Endometrial microvascular endothelial cells (primary cell): ENCODE results near the gene MARCKS. TPM values are rescaled to one million over a fixed set of nuclear protein-coding genes. Genes with fewer than 3 reads are reported as not detected.

Experiments
- in situ Hi-C: cut with HindIII; loops from 2 replicates; pipeline ENCODE4 v1.10.0; 2017; ENCODE audit warnings: low sequenced_read_pairs, low pct_unique_long_range_greater_than_20kb; ENCODE audit errors: inconsistent ontology term
- total RNA-seq: library from RNA; depleted of rRNA; stranded (reverse); fragments of >200 nt; gene quantifications from one replicate; pipeline ENCODE4 v1.2.3, GENCODE V29; 2015; ENCODE audit errors: inconsistent ontology term

Gene MARCKS
- total RNA-seq, 1 donor from 2014 or later = 117 TPM

- in situ Hi-C loops = no loop called here
Measured at GRCh38 chr6:113847447-113847846, 9.7 kb upstream of the MARCKS start.

DNA sequence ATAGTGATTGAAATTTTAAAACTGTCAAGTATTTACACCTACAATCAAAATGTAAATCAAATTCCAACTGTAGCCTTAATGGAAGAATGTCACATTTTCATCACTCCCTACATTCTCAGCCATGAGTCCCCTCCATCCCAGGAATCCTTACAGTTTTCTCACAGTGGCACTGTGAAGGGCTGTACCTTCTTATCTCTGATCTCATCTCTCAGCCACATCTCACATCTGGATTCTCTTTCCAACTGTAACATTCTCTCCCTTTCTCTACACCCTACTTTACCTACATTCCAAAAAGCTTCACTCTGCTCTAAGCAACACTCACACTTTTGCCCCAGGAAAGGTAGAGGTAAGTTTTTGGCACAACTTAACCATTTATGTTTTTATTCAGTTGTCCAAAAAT lies 8.9 kb upstream of the MARCKS start:
- in situ Hi-C loops = no loop called here

DNA sequence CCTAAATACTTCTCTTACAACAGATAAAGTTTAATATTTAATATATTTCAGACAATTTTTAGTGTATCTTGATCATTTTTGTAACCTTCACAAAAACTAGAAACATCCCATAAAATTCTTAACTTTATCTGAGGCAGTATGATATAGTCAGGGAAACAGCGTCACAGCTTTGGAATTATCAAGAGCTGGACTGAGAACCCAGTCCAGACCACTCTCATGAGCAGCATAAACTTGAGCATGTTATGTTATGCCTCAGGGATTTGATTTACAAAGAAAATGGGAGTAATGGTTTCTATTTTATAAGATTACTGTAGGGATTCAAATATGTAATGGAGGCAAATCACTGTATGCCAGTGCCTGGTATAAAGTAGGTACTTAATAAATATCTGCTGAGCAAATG lies 8.3 kb upstream of the MARCKS start:
- in situ Hi-C loops = no loop called here

GRCh38 chr6:113853252-113853651 lies 3.9 kb upstream of the MARCKS start:
- in situ Hi-C loops = no loop called here

DNA sequence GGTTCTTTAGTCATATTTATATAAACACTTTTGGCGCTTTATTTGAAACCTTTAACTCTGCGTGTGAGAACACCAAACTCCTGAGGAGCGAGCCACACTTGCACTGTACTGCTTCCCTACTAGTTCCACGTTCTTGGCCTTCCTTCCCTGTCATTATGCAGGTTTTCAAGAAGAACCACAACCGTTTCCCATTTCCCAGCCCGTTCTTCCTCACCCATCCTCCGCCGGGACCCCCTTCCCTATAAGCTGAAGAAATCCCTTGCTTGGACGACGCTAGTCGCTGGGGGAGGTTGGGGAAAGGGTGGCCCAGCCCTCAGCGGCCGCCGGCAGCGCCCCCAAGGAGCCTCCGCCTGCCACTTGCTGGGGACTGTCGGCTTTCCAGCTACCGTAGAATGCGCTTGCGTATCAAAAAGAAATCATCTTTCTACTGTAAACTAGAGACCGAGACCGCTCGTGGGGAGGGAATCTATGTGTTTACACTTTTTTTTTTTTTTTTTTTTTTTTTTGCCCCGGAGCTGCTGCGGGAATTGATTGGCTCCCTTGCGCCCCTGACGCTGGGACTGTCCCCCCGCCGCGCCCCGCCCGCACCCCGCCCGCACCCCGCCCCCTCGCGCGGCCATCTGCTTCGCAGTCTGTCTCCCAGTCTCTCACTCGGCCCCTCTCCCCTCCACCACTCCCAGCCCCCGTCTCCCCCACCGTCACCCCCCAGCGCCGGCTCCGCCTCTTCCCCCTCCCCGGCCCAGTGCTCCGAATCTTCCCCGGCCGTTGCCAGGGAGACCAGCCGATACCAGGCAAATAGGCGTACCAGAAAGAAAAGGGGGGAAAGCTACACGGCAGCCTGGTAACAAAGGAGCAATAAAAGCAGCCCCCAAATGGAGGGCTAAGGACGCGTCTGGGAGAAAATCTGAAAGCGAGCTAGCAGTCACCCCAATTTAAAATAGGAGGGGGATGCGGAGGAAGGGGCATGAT lies 2.3 kb upstream of the MARCKS start:
- in situ Hi-C loops = no loop called here

DNA sequence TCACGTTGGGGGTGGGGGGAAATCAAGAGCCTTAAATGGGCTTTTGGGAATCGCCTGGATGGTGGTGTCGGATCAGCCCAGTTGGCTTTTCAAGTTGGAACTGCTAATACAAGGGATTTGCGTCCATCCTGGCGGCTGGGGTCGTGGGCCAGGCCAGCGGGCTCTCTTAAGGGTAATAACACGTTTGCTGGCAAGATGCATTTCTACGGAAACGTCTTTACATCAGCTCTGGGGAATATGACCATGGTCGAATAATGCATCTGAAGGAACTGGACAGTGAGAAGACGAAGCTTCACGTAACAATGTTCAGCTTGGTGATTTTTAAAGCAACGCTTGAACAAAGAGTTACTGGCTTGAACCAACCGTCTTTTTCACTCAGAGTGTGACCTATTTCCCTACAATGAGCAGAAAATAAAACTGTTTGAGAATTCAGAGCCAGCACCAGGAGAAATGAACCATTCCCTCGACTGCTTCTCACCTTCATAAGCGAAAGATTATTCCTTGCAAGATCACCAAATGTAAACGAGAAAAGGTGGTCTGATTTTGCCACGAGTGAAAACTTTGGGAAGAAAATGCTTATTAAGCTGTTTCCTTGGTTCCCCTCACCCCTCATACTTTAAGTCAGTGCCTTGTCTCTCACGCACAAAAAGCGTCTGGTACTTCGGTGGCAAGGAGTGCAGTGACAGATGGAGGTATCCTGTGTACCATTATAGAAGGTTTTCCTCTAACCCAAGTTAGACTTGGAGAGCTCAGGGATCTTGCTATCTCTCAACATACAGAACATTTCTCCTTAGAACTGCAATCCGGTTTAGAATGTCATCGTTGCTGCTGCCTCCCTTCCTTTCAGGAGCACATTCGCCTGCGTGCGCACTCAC lies 1.4 kb upstream of the MARCKS start:
- in situ Hi-C loops = no loop called here

DNA sequence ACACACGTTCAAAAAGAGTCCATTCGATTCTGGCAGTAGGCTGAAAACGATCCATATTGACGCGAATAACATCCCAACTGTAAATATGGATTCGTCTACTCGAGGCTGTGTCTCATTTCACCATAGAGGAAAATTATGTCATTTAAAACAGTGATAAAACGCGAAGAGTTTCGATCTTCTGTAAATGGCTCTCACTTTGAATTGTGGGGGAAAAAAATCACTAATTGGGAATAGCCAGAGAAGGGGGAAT lies 845 bp upstream of the MARCKS start:
- in situ Hi-C loops = no loop called here

DNA sequence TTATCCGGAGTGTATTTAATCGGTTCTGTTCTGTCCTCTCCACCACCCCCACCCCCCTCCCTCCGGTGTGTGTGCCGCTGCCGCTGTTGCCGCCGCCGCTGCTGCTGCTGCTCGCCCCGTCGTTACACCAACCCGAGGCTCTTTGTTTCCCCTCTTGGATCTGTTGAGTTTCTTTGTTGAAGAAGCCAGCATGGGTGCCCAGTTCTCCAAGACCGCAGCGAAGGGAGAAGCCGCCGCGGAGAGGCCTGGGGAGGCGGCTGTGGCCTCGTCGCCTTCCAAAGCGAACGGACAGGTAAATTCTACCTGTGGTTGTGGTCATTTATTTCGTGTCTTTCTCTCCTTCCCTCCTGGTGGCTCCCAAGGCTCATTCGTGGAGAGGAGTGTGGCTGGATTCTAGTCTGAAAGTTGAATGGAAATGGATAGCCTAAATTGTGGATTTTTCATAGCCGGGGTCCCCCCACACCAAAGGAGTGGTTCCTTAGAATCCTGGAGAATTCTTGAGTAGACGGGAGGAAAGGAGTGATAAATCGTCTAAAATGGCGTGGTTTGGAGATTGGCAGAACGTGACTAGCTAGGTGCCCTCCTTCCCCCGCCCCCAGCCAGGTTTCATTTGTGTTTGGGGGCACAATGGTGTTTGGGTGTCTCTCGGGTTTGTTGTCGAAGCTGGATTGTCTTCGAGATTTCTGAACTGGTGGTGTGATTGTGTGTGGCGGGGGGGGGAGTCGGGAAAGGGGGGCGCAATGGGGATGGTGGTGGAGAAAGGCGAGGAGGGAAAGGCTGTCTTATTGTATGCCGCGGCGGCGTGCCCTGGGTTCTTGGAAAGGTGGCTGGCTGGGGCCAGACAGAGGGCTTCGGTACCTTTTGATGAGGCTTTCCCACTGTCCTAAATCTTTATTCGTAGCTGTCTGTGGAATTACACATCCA lies 673 bp downstream of the MARCKS start:
- in situ Hi-C loops = no loop called here

DNA sequence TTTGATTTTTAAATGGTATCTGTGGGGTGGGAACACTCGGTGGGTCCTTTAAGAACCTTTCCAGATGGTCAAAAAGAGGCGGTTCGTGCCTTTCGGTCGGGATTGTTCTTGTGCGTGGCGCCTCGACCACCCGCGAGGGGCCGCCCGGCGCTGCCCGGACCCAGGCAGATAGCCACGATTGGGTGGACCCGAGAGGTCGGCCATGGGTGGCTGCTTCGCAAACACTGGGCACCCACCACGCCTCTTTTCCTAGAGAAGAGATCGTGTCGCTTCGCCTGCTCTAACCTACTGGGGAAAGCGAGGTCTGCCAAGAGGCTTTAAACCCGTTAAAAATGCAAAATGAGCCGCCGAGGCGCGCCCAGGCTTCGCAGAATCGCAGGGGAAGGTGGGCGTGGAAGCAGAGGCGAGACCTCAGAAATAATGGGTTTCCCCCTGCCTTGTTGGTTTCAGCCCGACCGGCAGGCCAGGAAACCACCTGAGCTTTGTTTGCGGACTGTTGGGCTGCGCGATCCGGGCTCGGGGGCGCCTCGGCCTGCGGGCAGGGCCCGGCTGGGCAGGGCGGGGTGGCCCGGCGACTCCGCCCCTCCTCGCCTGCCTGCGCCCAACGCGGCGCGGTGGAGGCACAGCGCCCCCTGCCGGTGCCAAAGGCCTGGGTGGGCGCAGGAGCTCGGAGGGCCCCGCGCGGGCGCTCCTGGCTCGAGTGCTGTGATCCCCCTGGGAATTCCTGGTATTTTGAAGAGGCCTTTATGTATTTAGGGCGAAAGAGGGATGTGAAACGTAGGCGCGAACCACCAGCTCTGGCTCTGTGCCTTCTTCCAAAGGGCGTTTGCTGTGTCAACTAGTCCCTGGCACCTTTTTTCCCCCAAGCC lies 1.6 kb downstream of the MARCKS start:
- in situ Hi-C loops = no loop called here

- in situ Hi-C loops = no loop called here
Measured at GRCh38 chr6:113859349-113860180, 2.4 kb downstream of the MARCKS start.

DNA sequence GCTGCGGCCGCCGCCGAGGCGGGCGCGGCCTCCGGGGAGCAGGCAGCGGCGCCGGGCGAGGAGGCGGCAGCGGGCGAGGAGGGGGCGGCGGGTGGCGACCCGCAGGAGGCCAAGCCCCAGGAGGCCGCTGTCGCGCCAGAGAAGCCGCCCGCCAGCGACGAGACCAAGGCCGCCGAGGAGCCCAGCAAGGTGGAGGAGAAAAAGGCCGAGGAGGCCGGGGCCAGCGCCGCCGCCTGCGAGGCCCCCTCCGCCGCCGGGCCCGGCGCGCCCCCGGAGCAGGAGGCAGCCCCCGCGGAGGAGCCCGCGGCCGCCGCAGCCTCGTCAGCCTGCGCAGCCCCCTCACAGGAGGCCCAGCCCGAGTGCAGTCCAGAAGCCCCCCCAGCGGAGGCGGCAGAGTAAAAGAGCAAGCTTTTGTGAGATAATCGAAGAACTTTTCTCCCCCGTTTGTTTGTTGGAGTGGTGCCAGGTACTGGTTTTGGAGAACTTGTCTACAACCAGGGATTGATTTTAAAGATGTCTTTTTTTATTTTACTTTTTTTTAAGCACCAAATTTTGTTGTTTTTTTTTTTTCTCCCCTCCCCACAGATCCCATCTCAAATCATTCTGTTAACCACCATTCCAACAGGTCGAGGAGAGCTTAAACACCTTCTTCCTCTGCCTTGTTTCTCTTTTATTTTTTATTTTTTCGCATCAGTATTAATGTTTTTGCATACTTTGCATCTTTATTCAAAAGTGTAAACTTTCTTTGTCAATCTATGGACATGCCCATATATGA lies 3.2 kb downstream of the MARCKS start:
- in situ Hi-C loops = no loop called here

DNA sequence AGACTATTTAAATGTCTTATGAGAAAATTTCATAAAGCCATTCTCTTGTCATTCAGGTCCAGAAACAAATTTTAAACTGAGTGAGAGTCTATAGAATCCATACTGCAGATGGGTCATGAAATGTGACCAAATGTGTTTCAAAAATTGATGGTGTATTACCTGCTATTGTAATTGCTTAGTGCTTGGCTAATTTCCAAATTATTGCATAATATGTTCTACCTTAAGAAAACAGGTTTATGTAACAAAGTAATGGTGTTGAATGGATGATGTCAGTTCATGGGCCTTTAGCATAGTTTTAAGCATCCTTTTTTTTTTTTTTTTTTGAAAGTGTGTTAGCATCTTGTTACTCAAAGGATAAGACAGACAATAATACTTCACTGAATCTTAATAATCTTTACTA lies 5.0 kb downstream of the MARCKS start:
- in situ Hi-C loops = no loop called here

- in situ Hi-C loops = no loop called here
Measured at GRCh38 chr6:113870917-113871316, 13.8 kb downstream of the MARCKS start.

GRCh38 chr6:113871975-113872374 lies 14.8 kb downstream of the MARCKS start:
- in situ Hi-C loops = no loop called here

- in situ Hi-C loops = no loop called here
Measured at GRCh38 chr6:113873043-113873667, 16.0 kb downstream of the MARCKS start.

GRCh38 chr6:113875470-113875869 lies 18.3 kb downstream of the MARCKS start:
- in situ Hi-C loops = loop anchor here (25.0 kb wide), 1 partner anchor 1088 kb away; no protein-coding TSS in a partner anchor
